ENCODE results near the gene WNT7B. TPM values are rescaled to one million over a fixed set of nuclear protein-coding genes. Genes with fewer than 3 reads are reported as not detected.
A peak's percentile ranks its signal among the peaks of the same experiment; 100 is the strongest.

Gene WNT7B
- polyA plus RNA-seq, 1 of the 3 experiments (the other 2 are of a cell fraction), result 0.13 TPM

DNA sequence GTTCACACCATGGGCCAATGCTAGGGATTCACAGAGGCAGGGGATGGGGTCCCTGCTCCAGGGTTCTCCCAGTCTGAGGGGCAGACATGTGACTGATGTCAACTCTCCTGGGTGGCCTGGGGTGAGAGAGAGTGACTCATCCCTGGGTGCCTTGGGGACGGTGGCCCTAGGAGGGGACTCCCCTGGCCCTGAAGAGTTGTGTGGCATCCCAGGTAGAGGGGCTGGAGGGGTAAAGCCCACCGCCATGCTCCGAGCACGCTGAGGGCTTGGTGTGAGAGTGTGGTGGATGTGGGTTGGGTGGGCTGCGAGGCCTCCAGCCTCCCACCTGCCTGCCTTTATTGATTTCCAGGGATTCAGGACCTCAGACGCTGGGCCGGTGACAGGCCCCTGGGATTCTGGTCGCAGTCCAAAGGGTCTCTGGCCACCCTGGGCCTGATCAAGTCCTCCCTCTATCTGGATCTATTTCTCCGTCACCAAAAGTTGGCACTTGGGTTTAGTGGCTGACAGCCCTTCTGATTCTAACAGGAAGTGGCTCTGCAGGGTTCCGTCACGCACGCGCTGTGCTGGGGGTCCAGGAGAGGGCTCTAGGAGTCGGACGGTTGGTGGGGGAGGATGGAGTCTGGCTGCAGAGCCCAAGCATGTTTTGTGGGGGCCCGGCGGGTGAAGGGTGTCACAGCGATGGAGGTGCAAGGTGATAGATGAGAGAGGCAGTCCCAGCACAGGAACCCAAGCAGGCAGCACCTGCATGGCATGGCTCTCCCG, 27.3 kb upstream of the WNT7B start:
- no peak for TF ChIP-seq GATA2 (CRISPR knock-in tag; IDR thresholded peaks at IDR 0.05)
- no peak for TF ChIP-seq EZH2phosphoT487 (IDR thresholded peaks at IDR 0.05; ENCODE audit: borderline replicate concordance, low read depth)
- no peak for TF ChIP-seq RAD21 (IDR thresholded peaks at IDR 0.05; ENCODE audit: low read length)
- TF ChIP-seq TCF12 (IDR thresholded peaks at IDR 0.05), result no peak
- Histone ChIP-seq H3K27me3 (ENCODE audit: insufficient read depth) (no peaks in the 10 kb centered on the region), H3K36me3 (replicated peaks in 1 of 2; ENCODE audit: control insufficient read depth in 1 of 2, insufficient read depth in 2 of 2, low read length in 1 of 2) (no peaks in the 10 kb centered on the region), H3K4me1 (ENCODE audit: control insufficient read depth in 1 of 2, insufficient read depth in 2 of 2, low read depth in 1 of 2, low read length in 1 of 2) (peaks cover 46 to 55% of the 10 kb centered on the region in 2 experiments; a peak in 3 of 4 replicates), H3K27ac (ENCODE audit: low read depth in 2 of 2, low read length in 1 of 2) (no peak overlapping the region; a peak in 1 of 4 replicates), H4K20me1 (ENCODE audit: insufficient read depth) (no peaks in the 10 kb centered on the region), H3F3A (replicated peaks; ENCODE audit: insufficient read depth) (peaks cover 23% of the 10 kb centered on the region), H3K4me3 (ENCODE audit: low read depth in 2 of 2, low read length in 1 of 2) (no peak overlapping the region), H3K9ac (no peak overlapping the region), H3K79me2 (ENCODE audit: insufficient read depth) (peaks cover 34% of the 10 kb centered on the region), H3K9me3 (no peaks in the 10 kb centered on the region), H3K4me2 (no peak overlapping the region), H3K9me2 (no peaks in the 10 kb centered on the region), H2AFZ (ENCODE audit: low read depth) (no peak overlapping the region)
- 93% methylated on average over 15 of the region's 19 CpGs for WGBS (ENCODE audit: low lambda C conversion rate)
- CTCF ChIA-PET, result interaction anchor here (1.1 to 5.0 kb wide), 6 partner anchors 8 to 112 kb away, joined by 8 to 108 read pairs (median 14); no protein-coding TSS in a partner anchor
- POLR2A ChIA-PET, result no interaction called here
- DNase-seq, result no peak

DNA sequence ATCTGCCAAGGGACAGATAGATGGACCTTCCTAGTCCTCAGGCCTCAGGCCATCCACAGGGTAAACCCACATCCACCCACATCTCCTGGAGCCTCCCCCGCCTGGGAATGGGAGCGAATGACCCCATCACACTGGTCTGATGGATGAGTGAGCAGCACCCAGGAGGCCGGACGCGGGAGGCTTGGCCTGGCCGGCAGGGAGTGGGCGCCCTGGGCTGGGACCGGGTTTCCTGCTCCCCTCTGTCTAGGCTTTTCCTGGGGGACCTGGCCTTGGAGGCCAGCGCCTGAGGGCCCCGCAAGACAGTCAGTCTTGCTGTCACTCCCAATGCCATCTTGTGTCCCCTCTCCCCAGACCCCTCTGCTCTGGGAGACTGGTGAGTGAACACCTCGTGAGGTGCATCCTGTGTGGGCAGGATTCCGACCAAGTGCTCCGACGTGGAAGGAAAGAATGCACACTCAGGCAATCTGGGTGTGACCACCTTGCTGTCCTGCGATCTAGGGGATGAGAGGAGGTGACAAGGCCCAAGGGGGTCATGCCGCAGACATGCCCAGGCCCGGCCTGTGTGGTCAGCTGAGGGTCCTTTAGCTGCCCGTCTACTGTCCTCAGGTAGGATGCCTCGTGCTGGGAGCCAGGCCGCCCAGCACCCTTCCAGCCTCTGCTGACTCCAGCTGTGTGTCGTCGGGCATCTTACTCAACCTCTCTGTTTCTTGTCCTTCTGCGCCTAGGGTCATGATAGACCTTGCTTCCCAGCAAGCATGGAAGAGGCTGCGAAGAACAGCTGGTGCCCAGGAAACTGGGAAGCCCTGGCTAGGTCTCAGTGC, 26.5 kb upstream of the WNT7B start:
- peak; percentile 54 for DNase-seq
- CTCF ChIA-PET, result interaction anchor here (1.1 to 2.6 kb wide), 2 partner anchors 10 to 113 kb away, joined by 8 to 14 read pairs; no protein-coding TSS in a partner anchor

DNA sequence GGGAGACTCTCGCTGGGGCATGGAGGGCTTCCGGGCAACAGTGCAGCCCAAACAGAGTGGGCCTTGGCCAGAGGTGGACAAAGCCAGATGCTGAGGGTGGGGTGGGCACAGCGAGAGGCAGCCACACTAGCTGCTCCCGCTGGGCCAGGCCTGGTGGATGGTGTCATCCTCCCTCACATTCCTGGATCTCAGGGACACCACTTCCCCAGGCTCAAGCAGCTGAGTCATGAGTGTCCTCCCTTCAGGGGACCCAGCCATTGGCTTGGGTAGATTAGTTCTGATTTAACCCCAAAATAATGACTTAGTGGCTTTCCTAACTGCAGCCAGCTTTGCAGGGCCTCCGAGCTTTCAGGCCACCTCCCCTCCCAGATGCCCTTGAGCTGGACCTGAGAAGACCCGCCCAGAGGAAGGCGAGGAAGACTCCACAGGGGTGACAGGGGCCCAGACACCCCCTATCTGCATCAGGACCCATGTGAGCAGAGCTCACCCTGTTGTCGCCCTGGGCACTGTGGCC, 25.9 kb upstream of the WNT7B start:
- peaks cover 46 to 59% of the 10 kb centered on the region in 2 experiments for H3K4me1 ChIP-seq (ENCODE audit: control insufficient read depth in 1 of 2, insufficient read depth in 2 of 2, low read depth in 1 of 2, low read length in 1 of 2)
- TF ChIP-seq, protein P1, sequence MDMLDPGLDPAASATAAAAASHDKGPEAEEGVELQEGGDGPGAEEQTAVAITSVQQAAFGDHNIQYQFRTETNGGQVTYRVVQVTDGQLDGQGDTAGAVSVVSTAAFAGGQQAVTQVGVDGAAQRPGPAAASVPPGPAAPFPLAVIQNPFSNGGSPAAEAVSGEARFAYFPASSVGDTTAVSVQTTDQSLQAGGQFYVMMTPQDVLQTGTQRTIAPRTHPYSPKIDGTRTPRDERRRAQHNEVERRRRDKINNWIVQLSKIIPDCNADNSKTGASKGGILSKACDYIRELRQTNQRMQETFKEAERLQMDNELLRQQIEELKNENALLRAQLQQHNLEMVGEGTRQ (IDR thresholded peaks at IDR 0.05; ENCODE audit: borderline replicate concordance, low read depth, low read length), result no peak
- TF ChIP-seq FOSL2 (IDR thresholded peaks at IDR 0.05; ENCODE audit: borderline replicate concordance, low read depth), result no peak
- TF ChIP-seq CHD2 (IDR thresholded peaks at IDR 0.05; ENCODE audit: low read length, partially characterized antibody), result no peak
- no peak for TF ChIP-seq YY1 (IDR thresholded peaks at IDR 0.05; ENCODE audit: low read depth)
- no peak for TF ChIP-seq EP300 (IDR thresholded peaks at IDR 0.05; ENCODE audit: borderline replicate concordance in 1 of 2, low read depth in 1 of 2, low read length in 1 of 2)
- TF ChIP-seq, protein P2, sequence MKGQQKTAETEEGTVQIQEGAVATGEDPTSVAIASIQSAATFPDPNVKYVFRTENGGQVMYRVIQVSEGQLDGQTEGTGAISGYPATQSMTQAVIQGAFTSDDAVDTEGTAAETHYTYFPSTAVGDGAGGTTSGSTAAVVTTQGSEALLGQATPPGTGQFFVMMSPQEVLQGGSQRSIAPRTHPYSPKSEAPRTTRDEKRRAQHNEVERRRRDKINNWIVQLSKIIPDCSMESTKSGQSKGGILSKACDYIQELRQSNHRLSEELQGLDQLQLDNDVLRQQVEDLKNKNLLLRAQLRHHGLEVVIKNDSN (IDR thresholded peaks at IDR 0.05; ENCODE audit: borderline replicate concordance, low read depth), result no peak
- TF ChIP-seq GATA2 (CRISPR knock-in tag; IDR thresholded peaks at IDR 0.05), result no peak
- no peak for TF ChIP-seq EZH2phosphoT487 (IDR thresholded peaks at IDR 0.05; ENCODE audit: borderline replicate concordance, low read depth)
- no peak overlapping the region; the same call in 1 of the 2 replicates for H3K4me2 ChIP-seq
- peaks cover 19% of the 10 kb centered on the region for H3F3A ChIP-seq (replicated peaks; ENCODE audit: insufficient read depth)
- H3K27ac ChIP-seq (ENCODE audit: low read depth in 2 of 2, low read length in 1 of 2), result peak overlapping the region; percentile 50 to 68
- H2AFZ ChIP-seq (ENCODE audit: low read depth), result no peak overlapping the region
- no peaks in the 10 kb centered on the region for H3K36me3 ChIP-seq (replicated peaks in 1 of 2; ENCODE audit: control insufficient read depth in 1 of 2, insufficient read depth in 2 of 2, low read length in 1 of 2)
- no peak for DNase-seq
- ChIA-PET POLR2A (interaction anchor here (1.4 kb wide), 1 partner anchor 85 kb away, joined by 3 read pairs; no protein-coding TSS in a partner anchor), CTCF (interaction anchor here (0.7 to 2.6 kb wide), 2 partner anchors 11 to 119 kb away, joined by 3 to 14 read pairs; no protein-coding TSS in a partner anchor)
- no peak overlapping the region for H3K4me3 ChIP-seq (ENCODE audit: low read depth in 2 of 2, low read length in 1 of 2)
- no peaks in the 10 kb centered on the region for H3K9me2 ChIP-seq
- peak overlapping the region; percentile 47; the same call in 1 of the 2 replicates for H3K9ac ChIP-seq
- no peaks in the 10 kb centered on the region for H4K20me1 ChIP-seq (ENCODE audit: insufficient read depth)
- WGBS (ENCODE audit: low lambda C conversion rate), result 62% methylated on average over 5 of the region's 8 CpGs
- H3K27me3 ChIP-seq (ENCODE audit: insufficient read depth), result no peaks in the 10 kb centered on the region
- H3K79me2 ChIP-seq (ENCODE audit: insufficient read depth), result peaks cover 26% of the 10 kb centered on the region
- no peaks in the 10 kb centered on the region for H3K9me3 ChIP-seq

More for the DNA sequence above, 26.5 kb upstream of the WNT7B start:
- no peaks in the 10 kb centered on the region for H3K9me3 ChIP-seq
- H3K4me3 ChIP-seq (ENCODE audit: low read depth in 2 of 2, low read length in 1 of 2), result no peak overlapping the region
- H3K4me1 ChIP-seq (ENCODE audit: control insufficient read depth in 1 of 2, insufficient read depth in 2 of 2, low read depth in 1 of 2, low read length in 1 of 2), result peaks cover 46 to 59% of the 10 kb centered on the region in 2 experiments; a peak in 3 of 4 replicates
- H2AFZ ChIP-seq (ENCODE audit: low read depth), result no peak overlapping the region
- H4K20me1 ChIP-seq (ENCODE audit: insufficient read depth), result no peaks in the 10 kb centered on the region
- peaks cover 30% of the 10 kb centered on the region for H3K79me2 ChIP-seq (ENCODE audit: insufficient read depth)
- no peaks in the 10 kb centered on the region for H3K9me2 ChIP-seq
- 87% methylated on average over 17 of the region's 24 CpGs for WGBS (ENCODE audit: low lambda C conversion rate)
- no peak overlapping the region; the same call in 1 of the 2 replicates for H3K4me2 ChIP-seq
- POLR2A ChIA-PET, result interaction anchor here (1.4 kb wide), 1 partner anchor 84 kb away, joined by 3 read pairs; no protein-coding TSS in a partner anchor
- peak overlapping the region; percentile 47; the same call in 1 of the 2 replicates for H3K9ac ChIP-seq
- no peaks in the 10 kb centered on the region for H3K27me3 ChIP-seq (ENCODE audit: insufficient read depth)
- H3K27ac ChIP-seq (ENCODE audit: low read depth in 2 of 2, low read length in 1 of 2), result peak overlapping the region; percentile 50 to 68
- H3K36me3 ChIP-seq (replicated peaks in 1 of 2; ENCODE audit: control insufficient read depth in 1 of 2, insufficient read depth in 2 of 2, low read length in 1 of 2), result no peaks in the 10 kb centered on the region
- TF ChIP-seq RAD21 (IDR thresholded peaks at IDR 0.05; ENCODE audit: low read length) (no peak), YY1 (IDR thresholded peaks at IDR 0.05; ENCODE audit: low read depth) (no peak), GATA2 (CRISPR knock-in tag; IDR thresholded peaks at IDR 0.05) (no peak), MXI1 (IDR thresholded peaks at IDR 0.05; ENCODE audit: low read depth, low read length) (no peak), MEF2A (IDR thresholded peaks at IDR 0.05; ENCODE audit: borderline replicate concordance, low read depth) (no peak), EP300 (IDR thresholded peaks at IDR 0.05; ENCODE audit: borderline replicate concordance in 1 of 2, low read depth in 1 of 2, low read length in 1 of 2) (no peak)
- peaks cover 19% of the 10 kb centered on the region for H3F3A ChIP-seq (replicated peaks; ENCODE audit: insufficient read depth)
